ENCODE data around the gene CHIA.

- TF ChIP-seq POLR2A (IDR thresholded peaks at IDR 0.05) (no peak), CTCF (IDR thresholded peaks at IDR 0.05) (no peak)
Observed at GRCh38 chr1:111354584-111354983, 63.9 kb downstream of the CHIA start.

All from tibial nerve (tissue), 3 donors.